PFSK-1 (cell line): ENCODE data around the gene SELENOI.

ENCODE experiments used
- FOXP2 ChIP-seq: optimal IDR thresholded peaks from 2 replicates; pipeline ENCODE3; 2011; ENCODE audit warnings: borderline replicate concordance, control low read depth, inconsistent platforms; ENCODE audit not compliant: insufficient read depth; ENCODE audit errors: extremely low read length, extremely low read depth
- POLR2AphosphoS5 ChIP-seq: IDR thresholded peaks from 2 replicates; pipeline ENCODE4 v1.6.1; 2012; ENCODE audit warnings: low read depth, mild to moderate bottlenecking, control low read depth, low read length, moderate library complexity
- SIN3A ChIP-seq: IDR thresholded peaks from 2 replicates; pipeline ENCODE4 v1.6.1; 2012; ENCODE audit warnings: mild to moderate bottlenecking, low read length, moderate library complexity, borderline replicate concordance; ENCODE audit not compliant: insufficient read depth
- TAF1 ChIP-seq: IDR thresholded peaks from 2 replicates; pipeline ENCODE4 v1.6.1; 2012; ENCODE audit warnings: low read length, control low read depth, borderline replicate concordance; ENCODE audit not compliant: insufficient read depth
- TF ChIP-seq, protein P1 (sequence below), 2 experiments: IDR thresholded peaks; 2 replicates each; pipeline versions ENCODE4 v1.6.1 to v1.8.0; 2011 to 2012; ENCODE audit warnings: low read depth in 2 of 2, low read length in 2 of 2, control low read depth in 1 of 2, inconsistent platforms in 1 of 2, mild to moderate bottlenecking in 1 of 2, moderate library complexity in 1 of 2; ENCODE audit not compliant: insufficient read depth in 1 of 2

DNA sequence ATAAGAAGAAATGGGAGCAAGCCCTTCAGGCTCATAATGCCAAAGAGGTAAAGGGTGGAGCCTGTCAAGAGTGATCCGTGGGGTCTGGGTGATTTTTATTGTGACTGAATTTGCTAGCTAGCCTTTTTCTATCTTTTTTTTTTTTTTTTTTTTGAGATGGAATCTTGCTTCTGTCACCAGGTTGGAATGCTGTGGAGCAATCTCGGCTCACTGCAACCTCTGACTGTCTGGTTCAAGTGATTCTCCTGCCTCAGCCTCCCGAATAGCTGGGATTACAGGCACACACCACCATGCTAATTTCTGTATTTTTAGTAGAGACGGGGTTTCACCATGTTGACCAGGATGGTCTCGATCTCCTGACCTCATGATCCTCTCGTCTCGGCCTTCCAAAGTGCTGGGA is 84.9 kb downstream of the SELENOI start:
- TF ChIP-seq, protein P1, sequence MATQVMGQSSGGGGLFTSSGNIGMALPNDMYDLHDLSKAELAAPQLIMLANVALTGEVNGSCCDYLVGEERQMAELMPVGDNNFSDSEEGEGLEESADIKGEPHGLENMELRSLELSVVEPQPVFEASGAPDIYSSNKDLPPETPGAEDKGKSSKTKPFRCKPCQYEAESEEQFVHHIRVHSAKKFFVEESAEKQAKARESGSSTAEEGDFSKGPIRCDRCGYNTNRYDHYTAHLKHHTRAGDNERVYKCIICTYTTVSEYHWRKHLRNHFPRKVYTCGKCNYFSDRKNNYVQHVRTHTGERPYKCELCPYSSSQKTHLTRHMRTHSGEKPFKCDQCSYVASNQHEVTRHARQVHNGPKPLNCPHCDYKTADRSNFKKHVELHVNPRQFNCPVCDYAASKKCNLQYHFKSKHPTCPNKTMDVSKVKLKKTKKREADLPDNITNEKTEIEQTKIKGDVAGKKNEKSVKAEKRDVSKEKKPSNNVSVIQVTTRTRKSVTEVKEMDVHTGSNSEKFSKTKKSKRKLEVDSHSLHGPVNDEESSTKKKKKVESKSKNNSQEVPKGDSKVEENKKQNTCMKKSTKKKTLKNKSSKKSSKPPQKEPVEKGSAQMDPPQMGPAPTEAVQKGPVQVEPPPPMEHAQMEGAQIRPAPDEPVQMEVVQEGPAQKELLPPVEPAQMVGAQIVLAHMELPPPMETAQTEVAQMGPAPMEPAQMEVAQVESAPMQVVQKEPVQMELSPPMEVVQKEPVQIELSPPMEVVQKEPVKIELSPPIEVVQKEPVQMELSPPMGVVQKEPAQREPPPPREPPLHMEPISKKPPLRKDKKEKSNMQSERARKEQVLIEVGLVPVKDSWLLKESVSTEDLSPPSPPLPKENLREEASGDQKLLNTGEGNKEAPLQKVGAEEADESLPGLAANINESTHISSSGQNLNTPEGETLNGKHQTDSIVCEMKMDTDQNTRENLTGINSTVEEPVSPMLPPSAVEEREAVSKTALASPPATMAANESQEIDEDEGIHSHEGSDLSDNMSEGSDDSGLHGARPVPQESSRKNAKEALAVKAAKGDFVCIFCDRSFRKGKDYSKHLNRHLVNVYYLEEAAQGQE (IDR thresholded peaks at IDR 0.05; ENCODE audit: insufficient read depth in 1 of 2, low read depth in 2 of 2, low read length in 2 of 2) = no peak
- TF ChIP-seq POLR2AphosphoS5 (no peak), TAF1 (no peak), SIN3A (no peak), FOXP2 (no peak)
